ENCODE data around the gene SUGCT. TPM values are rescaled to one million over a fixed set of nuclear protein-coding genes. Genes with fewer than 3 reads are reported as not detected.

Gene SUGCT
- total RNA-seq, 2 experiments from 2014 or later: not detected

GRCh38 chr7:40682696-40683095, 547.9 kb downstream of the SUGCT start:
- DNase-seq (ENCODE audit: low spot score): no peak
- Histone ChIP-seq H3K9me3 (ENCODE audit: low read length) (no peaks in the 10 kb centered on the region), H3K36me3 (ENCODE audit: insufficient read depth, low read length) (no peaks in the 10 kb centered on the region), H3K79me2 (ENCODE audit: insufficient read depth, low read depth, low read length) (no peaks in the 10 kb centered on the region), H3K4me2 (ENCODE audit: low read length) (no peak overlapping the region), H3K4me1 (ENCODE audit: insufficient read depth, low read length, poor library complexity, severe bottlenecking) (no peaks in the 10 kb centered on the region), H3K4me3 (ENCODE audit: low read depth, low read length, poor library complexity, severe bottlenecking) (no peak overlapping the region), H2AFZ (ENCODE audit: low read length) (no peak overlapping the region), H3K27ac (ENCODE audit: low read depth, low read length, poor library complexity, severe bottlenecking) (no peak overlapping the region), H4K20me1 (ENCODE audit: insufficient read depth, low read length) (no peaks in the 10 kb centered on the region), H3K9me2 (ENCODE audit: insufficient read depth, low read length) (no peaks in the 10 kb centered on the region; the same call in 1 of the 2 replicates)
- TF ChIP-seq EZH2phosphoT487 (IDR thresholded peaks at IDR 0.05; ENCODE audit: borderline replicate concordance, low read depth, low read length): no peak
- ChIA-PET POLR2A (interaction anchor here (0.7 to 1.2 kb wide), 2 partner anchors 11 to 140 kb away, joined by 3 read pairs; no protein-coding TSS in a partner anchor), CTCF (ENCODE audit: unreplicated experiment) (no interaction called here)
- no TSS peak for BruUV-seq (replicated peaks)
- intact Hi-C loops (cut with micrococcal nuclease; ENCODE audit: unreplicated experiment): no loop called here

GRCh38 chr7:40694026-40694809, 559.4 kb downstream of the SUGCT start:
- no peak for DNase-seq (ENCODE audit: low spot score)
- TF ChIP-seq, protein P1, sequence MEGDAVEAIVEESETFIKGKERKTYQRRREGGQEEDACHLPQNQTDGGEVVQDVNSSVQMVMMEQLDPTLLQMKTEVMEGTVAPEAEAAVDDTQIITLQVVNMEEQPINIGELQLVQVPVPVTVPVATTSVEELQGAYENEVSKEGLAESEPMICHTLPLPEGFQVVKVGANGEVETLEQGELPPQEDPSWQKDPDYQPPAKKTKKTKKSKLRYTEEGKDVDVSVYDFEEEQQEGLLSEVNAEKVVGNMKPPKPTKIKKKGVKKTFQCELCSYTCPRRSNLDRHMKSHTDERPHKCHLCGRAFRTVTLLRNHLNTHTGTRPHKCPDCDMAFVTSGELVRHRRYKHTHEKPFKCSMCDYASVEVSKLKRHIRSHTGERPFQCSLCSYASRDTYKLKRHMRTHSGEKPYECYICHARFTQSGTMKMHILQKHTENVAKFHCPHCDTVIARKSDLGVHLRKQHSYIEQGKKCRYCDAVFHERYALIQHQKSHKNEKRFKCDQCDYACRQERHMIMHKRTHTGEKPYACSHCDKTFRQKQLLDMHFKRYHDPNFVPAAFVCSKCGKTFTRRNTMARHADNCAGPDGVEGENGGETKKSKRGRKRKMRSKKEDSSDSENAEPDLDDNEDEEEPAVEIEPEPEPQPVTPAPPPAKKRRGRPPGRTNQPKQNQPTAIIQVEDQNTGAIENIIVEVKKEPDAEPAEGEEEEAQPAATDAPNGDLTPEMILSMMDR (conservative IDR thresholded peaks at IDR 0.05; ENCODE audit: low read length): no peak
- no peak for TF ChIP-seq EZH2phosphoT487 (IDR thresholded peaks at IDR 0.05; ENCODE audit: borderline replicate concordance, low read depth, low read length)
- Histone ChIP-seq H3K9me3 (ENCODE audit: low read length) (no peaks in the 10 kb centered on the region), H3K9me2 (ENCODE audit: insufficient read depth, low read length) (no peaks in the 10 kb centered on the region), H3K4me2 (ENCODE audit: low read length) (no peak overlapping the region), H3K27ac (ENCODE audit: low read depth, low read length, poor library complexity, severe bottlenecking) (no peak overlapping the region), H3K4me1 (ENCODE audit: insufficient read depth, low read length, poor library complexity, severe bottlenecking) (no peaks in the 10 kb centered on the region), H3K79me2 (ENCODE audit: insufficient read depth, low read depth, low read length) (no peaks in the 10 kb centered on the region), H4K20me1 (ENCODE audit: insufficient read depth, low read length) (no peaks in the 10 kb centered on the region), H3K4me3 (ENCODE audit: low read depth, low read length, poor library complexity, severe bottlenecking) (no peak overlapping the region), H2AFZ (ENCODE audit: low read length) (no peak overlapping the region), H3K36me3 (ENCODE audit: insufficient read depth, low read length) (no peaks in the 10 kb centered on the region)
- ChIA-PET CTCF (ENCODE audit: unreplicated experiment) (no interaction called here), POLR2A (interaction anchor here (0.5 to 1.1 kb wide), 6 partner anchors 10 to 211 kb away, joined by 3 to 6 read pairs (median 3); no protein-coding TSS in a partner anchor)
- intact Hi-C loops (cut with micrococcal nuclease; ENCODE audit: unreplicated experiment): no loop called here
- BruUV-seq (replicated peaks): no TSS peak

DNA sequence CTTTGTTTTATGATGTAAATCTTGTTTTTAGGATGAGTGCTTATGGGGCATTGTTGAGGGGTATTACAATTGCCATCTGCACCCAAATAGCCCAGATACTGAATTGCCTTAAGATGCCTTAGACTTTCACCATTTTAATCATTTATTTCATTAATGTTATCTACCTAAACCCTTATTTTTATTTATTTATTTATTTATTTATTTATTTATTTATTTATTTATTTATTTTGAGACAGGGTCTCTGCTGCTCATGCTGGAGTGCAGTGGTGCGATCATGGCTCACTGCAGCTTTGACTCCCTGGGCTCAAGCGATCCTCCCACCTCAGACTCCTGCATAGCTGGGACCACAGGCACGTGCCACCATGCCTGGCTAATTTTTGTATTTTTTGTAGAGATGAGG, 560.2 kb downstream of the SUGCT start:
- H3K4me1 ChIP-seq (ENCODE audit: insufficient read depth, low read length, poor library complexity, severe bottlenecking): no peaks in the 10 kb centered on the region
- no peaks in the 10 kb centered on the region for H3K79me2 ChIP-seq (ENCODE audit: insufficient read depth, low read depth, low read length)
- H3K9me2 ChIP-seq (ENCODE audit: insufficient read depth, low read length): no peaks in the 10 kb centered on the region
- no TSS peak for BruUV-seq (replicated peaks)
- DNase-seq (ENCODE audit: low spot score): no peak
- H3K36me3 ChIP-seq (ENCODE audit: insufficient read depth, low read length): no peaks in the 10 kb centered on the region
- no peak overlapping the region for H2AFZ ChIP-seq (ENCODE audit: low read length)
- no peaks in the 10 kb centered on the region for H4K20me1 ChIP-seq (ENCODE audit: insufficient read depth, low read length)
- no peak for TF ChIP-seq EZH2phosphoT487 (IDR thresholded peaks at IDR 0.05; ENCODE audit: borderline replicate concordance, low read depth, low read length)
- TF ChIP-seq, protein P1 (conservative IDR thresholded peaks at IDR 0.05; ENCODE audit: low read length): no peak
- no peak overlapping the region for H3K27ac ChIP-seq (ENCODE audit: low read depth, low read length, poor library complexity, severe bottlenecking)
- no peak overlapping the region for H3K4me2 ChIP-seq (ENCODE audit: low read length)
- H3K9me3 ChIP-seq (ENCODE audit: low read length): no peaks in the 10 kb centered on the region
- ChIA-PET CTCF (ENCODE audit: unreplicated experiment) (no interaction called here), POLR2A (interaction anchor here (0.5 to 0.6 kb wide), 2 partner anchors 212 to 265 kb away, joined by 3 to 6 read pairs; no protein-coding TSS in a partner anchor)
- H3K4me3 ChIP-seq (ENCODE audit: low read depth, low read length, poor library complexity, severe bottlenecking): no peak overlapping the region
- intact Hi-C loops (cut with micrococcal nuclease; ENCODE audit: unreplicated experiment): no loop called here

Data from OCI-LY7 (cell line).